OCI-LY7 (cell line): ENCODE results near the gene RNF168.

Experiments
- CTCF ChIP-seq: fragments of 200-600 bp; sonication (generic); conservative IDR thresholded peaks from 2 replicates; pipeline ENCODE4 v1.5.1; 2014; ENCODE audit warnings: mild to moderate bottlenecking, antibody characterized with exemption, low read length, moderate library complexity, mixed read lengths
- EZH2phosphoT487 ChIP-seq: fragments of 200-600 bp; sonication (generic); IDR thresholded peaks from 2 replicates; pipeline ENCODE4 v1.6.1; 2018; ENCODE audit warnings: low read depth, borderline replicate concordance, mild to moderate bottlenecking, mixed run types, antibody characterized with exemption, low read length, moderate library complexity, mixed read lengths

GRCh38 chr3:196546537-196546936 lies 43.0 kb upstream of the RNF168 start:
- TF ChIP-seq CTCF = no peak
- no peak for TF ChIP-seq EZH2phosphoT487
